A549 (cell line): ENCODE results near the gene GRM5.

Source experiments
- BCL3 ChIP-seq: fragments of >200 bp; sonication (Bioruptor Twin); formaldehyde crosslinking; IDR thresholded peaks from 3 replicates; pipeline ENCODE4 v1.6.1; 2016
- BHLHE40 ChIP-seq: IDR thresholded peaks from 2 replicates; pipeline ENCODE4 v1.6.1; 2012; ENCODE audit warnings: low read depth, low read length, inconsistent platforms
- CHD4 ChIP-seq: fragments of 200-600 bp; sonication (generic); IDR thresholded peaks from 2 replicates; pipeline ENCODE4 v1.6.1; 2016; ENCODE audit warnings: antibody characterized with exemption, mild to moderate bottlenecking, borderline replicate concordance
- CTCF ChIP-seq: fragments of >200 bp; sonication (Bioruptor Twin); formaldehyde crosslinking; IDR thresholded peaks from 3 replicates; pipeline ENCODE4 v1.5.1; 2016
- HMGXB4 ChIP-seq: fragments of 250-450 bp; sonication (Bioruptor Pico); IDR thresholded peaks from 2 replicates; pipeline ENCODE4 v1.5.0; 2021; ENCODE audit warnings: mild to moderate bottlenecking, moderate library complexity, borderline replicate concordance
- KDM1A ChIP-seq: fragments of 200-600 bp; sonication (generic); IDR thresholded peaks from 2 replicates; pipeline ENCODE4 v1.6.1; 2016; ENCODE audit warnings: low read depth, mild to moderate bottlenecking
- SREBF2 ChIP-seq: fragments of 450-650 bp; IDR thresholded peaks from 2 replicates; pipeline ENCODE4 v1.6.1; 2014; ENCODE audit warnings: mild to moderate bottlenecking, moderate library complexity

- no peak for TF ChIP-seq KDM1A
- no peak for TF ChIP-seq BHLHE40
- no peak for TF ChIP-seq CTCF
- TF ChIP-seq CHD4: no peak
- no peak for TF ChIP-seq SREBF2
- no peak for TF ChIP-seq BCL3
- TF ChIP-seq HMGXB4 (CRISPR knock-in tag): no peak
Measured at GRCh38 chr11:88827018-88827676, 238.6 kb downstream of the GRM5 start.
